HG03045 (cell line): Measurements from ENCODE around the gene PHEX.

Source experiments
- ATAC-seq: cut with Tn5 transposase; IDR thresholded peaks from one replicate; pipeline ENCODE4 v1.9.1; 2021; ENCODE audit warnings: mild to moderate bottlenecking, moderate library complexity; ENCODE audit not compliant: unreplicated experiment

PHEX gene

DNA sequence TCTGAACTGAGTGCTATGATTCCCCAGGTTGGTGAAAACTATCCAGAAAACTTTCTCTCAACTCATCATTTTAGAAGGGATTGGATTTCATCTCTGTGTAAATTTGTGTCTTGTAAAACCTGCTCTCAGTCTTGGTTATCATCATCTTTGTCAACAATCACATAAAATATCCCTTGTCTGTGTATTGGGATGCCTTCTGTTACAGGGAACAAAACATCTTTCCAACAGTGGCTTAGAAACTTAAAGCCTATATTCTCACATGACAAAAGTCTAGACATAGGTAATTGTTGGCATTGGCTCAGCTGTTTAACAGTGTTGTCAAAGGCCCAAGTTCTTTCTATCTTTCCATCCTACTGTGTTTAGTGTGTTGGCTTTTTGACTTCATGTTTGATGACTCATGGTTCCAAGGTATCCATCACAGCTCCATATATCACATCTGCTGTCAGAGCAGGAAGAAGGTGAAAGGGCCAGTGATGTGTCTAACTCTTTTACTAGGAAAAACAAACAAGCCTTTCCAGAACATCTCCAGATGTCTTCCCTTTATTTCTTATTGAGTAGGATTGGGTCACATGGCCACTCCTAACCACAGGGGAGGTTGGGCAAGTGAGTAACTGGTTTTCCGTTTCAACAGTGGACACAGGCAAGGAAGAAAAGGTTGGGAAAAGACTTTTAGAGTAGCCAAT, 65.0 kb downstream of the PHEX start:
- ATAC-seq, result no peak

- no peak for ATAC-seq
Measured at GRCh38 chrX:22105231-22105630, 73.1 kb downstream of the PHEX start.

DNA sequence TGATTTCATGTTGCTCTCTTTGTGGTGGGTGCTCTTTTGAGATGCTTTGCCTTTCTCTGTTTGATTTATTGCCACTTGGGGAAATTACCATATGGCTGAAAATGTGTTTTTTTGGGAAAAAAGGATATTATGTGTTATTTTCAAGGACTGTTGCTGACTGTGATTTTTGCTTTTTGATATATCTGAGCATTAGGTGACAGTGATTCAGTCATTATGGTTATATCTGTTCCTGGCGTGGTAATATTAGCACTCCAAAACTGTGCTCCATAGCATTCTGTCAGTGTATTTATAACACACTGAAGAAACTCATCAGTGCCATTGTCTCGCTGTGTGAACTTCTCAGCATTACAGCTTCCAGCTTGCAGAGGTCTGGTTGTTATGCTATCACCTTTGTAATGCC, 73.8 kb downstream of the PHEX start:
- no peak for ATAC-seq

DNA sequence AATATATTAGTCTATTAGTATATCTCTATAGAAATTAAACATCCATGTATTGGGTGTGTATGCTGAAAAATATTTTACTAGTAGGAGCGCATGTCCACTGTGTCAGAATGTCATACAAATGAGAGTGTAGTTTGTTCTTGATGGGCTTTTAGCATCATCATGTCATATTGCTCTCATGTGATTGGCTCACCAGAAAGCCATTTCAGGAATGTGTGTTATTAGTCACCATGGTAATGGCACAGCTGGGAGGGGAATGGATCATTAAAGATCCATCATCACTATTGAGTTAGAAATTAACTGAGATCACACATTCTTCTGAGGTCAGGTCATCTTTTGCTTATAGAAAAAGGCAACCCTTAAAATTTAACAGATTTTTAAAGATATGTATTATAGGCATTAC, 77.3 kb downstream of the PHEX start:
- ATAC-seq, result no peak

DNA sequence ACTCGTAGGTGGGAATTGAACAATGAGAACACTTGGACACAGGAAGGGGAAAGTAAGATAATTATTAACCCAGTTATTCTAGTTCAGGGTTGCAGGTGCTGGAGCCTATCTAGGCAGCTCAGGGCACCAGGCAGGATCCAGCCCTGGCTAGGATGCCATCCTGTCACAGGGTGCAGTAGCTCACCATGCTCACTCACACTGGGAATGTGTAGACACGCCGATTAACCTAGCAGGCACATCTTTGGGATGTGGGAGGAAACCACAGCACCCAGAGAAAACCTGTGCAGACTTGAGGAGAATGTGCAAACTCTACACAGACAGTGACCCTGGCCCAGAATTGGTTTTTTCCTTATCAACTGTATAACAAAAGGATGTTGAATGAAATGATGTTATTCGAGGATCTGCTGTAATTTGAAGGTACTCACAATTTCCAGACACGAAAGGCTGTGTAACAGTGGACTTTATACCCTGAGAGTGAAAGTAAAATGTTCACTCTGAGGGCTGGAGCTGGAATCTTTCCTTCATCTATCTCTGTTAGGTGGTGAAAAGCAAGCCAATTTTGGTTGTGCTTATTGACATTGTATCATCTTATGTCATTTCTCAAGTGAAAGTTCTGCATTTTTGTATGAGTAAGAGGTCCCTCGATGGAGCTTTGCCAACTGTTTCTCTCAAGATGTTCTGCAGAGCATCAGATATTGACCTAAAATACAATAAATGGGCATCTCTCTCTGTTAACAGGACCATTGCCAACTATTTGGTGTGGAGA, 78.8 kb downstream of the PHEX start:
- ATAC-seq, result no peak

GRCh38 chrX:22116605-22117546, 84.8 kb downstream of the PHEX start:
- no peak for ATAC-seq

GRCh38 chrX:22117633-22118032, 85.5 kb downstream of the PHEX start:
- ATAC-seq, result no peak

GRCh38 chrX:22118161-22118830, 86.2 kb downstream of the PHEX start:
- no peak for ATAC-seq

DNA sequence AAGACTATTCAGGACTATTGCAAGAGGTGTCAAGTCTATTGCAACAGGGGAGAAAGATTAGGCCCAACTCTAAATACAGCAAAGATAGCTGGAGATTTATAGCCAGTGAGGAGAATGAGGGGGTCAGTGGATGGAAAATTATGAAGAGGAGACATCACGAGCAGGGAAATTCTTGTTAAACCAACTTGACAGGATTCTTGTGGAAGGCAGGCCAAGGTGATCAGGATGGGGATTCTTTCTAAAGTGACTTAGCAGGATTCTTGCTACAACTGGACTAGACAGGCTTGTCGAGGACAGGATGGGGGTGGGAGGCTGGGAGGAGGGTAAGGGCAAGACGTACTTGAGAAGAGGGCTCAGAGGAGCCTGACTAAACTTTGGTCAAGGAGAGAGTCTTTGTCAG, 89.0 kb downstream of the PHEX start:
- no peak for ATAC-seq

GRCh38 chrX:22122510-22122909, 90.4 kb downstream of the PHEX start:
- ATAC-seq, result no peak

- ATAC-seq, result no peak
Measured at GRCh38 chrX:22124098-22124497, 92.0 kb downstream of the PHEX start.

- no peak for ATAC-seq
Measured at GRCh38 chrX:22125481-22125880, 93.4 kb downstream of the PHEX start.

DNA sequence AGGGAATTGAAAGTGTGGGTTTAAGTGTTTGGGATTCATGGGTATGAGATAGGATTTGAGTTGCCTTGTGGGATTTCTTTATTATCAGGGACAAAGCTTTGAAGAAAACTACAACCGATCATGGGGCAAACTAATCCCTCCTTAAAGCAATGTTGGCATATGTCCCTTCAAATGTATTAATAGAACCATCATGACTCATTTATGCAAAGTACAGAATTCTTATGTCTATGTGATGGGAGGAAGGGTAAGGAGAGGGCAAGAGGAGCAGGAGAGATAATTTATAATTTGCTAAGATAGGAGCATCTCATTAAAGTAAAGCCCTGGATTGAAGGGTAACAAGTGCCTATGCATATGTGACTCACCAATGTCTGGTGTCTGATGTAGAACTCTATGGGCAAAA, 94.2 kb downstream of the PHEX start:
- no peak for ATAC-seq

DNA sequence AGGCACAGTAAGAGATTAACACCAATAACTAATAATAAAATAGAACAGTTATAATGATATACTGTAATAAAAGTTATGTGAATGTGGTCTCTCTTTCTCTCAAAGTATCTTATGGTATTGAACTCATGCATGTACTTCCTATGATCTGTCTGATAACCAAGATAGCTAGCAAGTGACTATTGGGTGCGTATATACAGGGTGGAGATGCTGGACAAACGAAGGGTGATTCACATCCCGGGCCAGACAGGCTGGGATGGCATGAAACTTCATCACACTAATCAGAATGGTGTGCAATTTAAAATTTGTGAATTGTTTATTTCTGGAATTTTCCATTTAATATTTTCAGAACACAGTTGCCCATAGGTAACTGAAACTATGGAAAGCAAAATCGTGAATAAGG, 96.8 kb downstream of the PHEX start:
- ATAC-seq, result no peak

DNA sequence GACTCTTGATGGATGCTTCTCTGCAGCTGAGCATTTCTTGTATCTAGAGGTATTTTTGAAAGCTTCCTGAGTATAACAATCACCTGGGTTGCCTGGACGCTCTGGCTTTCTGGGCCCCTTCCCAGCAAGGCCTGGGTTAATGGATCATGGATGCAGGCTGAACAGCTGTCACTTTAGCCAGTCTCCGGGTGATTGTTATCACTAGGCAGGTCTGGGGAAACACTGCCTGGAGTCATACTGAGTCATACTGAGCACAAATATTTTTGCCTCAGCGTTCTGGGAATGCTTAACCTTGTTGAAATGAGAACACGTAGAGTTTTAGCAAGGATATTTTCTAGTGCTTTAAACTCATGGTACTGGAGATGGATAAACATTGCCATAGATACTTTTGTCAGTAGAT, 102.6 kb downstream of the PHEX start:
- ATAC-seq, result no peak

DNA sequence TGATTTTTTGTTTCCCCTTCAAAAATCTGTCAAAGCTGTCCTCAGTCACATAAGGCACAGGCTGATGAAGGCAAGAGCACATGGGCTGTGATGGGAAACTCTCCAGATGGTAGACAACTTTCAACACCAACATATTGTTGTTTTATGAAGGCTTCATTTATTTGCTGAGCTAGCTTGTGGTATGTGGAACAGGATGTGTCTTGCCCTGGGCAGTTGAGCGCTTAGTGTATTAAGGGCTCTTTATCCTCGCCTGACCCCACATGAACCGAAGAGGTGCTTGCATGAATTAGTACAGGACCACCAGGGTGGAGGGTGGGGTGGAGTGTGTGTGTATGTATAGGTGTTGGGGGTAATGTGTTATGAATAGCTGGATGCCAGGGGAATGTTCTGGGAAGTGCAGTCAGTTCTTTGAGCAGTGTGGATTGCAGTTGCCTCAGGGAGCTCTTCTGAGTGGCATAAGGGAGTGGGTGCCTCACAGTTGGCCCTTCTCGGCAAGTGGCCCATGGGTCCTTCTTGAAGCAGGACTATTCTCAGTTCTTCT, 103.1 kb downstream of the PHEX start:
- ATAC-seq, result no peak

GRCh38 chrX:22135994-22136684, 104.0 kb downstream of the PHEX start:
- no peak for ATAC-seq

DNA sequence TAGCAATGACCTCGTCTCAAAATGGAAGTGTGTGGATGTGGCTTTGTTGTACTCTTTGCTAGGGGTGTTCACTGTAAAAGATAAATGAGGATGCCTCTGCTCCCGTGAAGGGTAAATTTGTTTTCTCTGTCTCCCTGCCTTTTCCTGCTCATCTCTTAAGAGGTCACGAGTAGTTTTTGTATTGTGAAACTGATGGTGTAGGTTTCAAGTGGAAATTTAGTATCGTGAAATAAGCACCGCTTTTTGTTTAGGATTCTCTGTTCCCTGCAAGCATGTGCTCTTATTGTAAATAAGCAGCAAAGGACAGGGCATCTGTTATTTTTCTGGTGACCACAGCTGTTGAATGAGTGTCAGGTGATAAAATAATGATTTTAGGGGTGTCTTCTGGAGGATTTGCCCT, 104.6 kb downstream of the PHEX start:
- ATAC-seq, result no peak

GRCh38 chrX:22139822-22140221, 107.7 kb downstream of the PHEX start:
- no peak for ATAC-seq

- no peak for ATAC-seq
Measured at GRCh38 chrX:22141047-22141730, 109.1 kb downstream of the PHEX start.
